ENCODE data around the gene SETBP1. TPM values are rescaled to one million over a fixed set of nuclear protein-coding genes. Genes with fewer than 3 reads are reported as not detected.

SETBP1 gene
- total RNA-seq, 1 donor from 2014 or later = 13.6 TPM

DNA sequence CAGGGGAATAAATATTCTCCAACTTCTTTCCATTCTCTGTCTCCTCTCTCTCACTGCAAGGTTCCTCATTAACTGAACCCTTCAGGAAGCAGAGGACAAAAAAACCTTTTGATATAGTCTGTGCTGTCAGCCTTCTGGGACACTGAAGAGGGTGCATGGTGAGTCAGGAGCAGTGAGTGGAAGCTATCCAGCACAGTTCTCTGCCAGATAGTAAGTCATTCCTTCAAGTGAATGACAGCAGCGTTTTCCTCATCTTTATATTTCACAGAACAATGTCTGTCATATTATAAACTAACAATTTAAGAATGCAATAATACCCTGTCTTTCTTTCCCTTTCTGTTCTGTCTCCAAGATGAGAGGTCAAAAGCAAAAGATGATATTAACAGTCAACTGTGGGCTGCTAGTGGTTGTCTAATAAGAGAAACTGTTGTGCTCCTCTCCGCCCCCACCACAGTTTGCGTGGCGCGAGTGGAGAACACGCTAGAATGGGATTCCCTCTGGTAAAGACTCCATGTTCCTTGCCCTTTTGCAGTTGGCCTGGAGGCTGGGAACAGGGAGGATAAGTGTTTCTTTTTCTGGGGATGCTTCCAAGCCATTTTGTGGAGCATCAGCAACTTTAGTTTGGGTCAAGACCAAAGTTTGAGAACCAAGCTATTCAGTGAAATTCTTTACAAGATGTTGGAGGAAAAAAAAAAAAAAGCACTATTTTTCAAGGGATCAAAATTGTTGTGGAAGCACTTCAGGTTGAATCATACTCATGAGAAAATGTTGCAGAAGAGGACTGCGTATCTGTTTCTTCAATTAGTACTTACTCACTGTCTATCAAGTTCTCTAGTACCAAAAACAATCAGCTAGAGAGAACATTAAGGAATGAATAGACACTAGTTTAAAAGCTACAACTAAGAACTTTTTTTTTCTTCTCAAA lies 430.2 kb downstream of the SETBP1 start:
- no peaks in the 10 kb centered on the region for H3K27me3 ChIP-seq (ENCODE audit: control insufficient read depth in 3 of 3, insufficient read depth in 3 of 3, low read length in 3 of 3)
- H3K4me3 ChIP-seq (ENCODE audit: low read length in 3 of 3) = no peak overlapping the region
- no peaks in the 10 kb centered on the region for H3K36me3 ChIP-seq (ENCODE audit: control insufficient read depth in 3 of 3, insufficient read depth in 3 of 3, low read length in 3 of 3)
- peaks cover 0 to 15% (median 3%) of the 10 kb centered on the region in 3 donors for H3K4me1 ChIP-seq (ENCODE audit: control insufficient read depth in 3 of 3, insufficient read depth in 3 of 3, low read length in 3 of 3)
- H3K27ac ChIP-seq (ENCODE audit: low read depth, low read length) = no peak overlapping the region
- H3K9me3 ChIP-seq (ENCODE audit: control insufficient read depth in 3 of 3, low read length in 3 of 3) = no peaks in the 10 kb centered on the region
- no peak overlapping the region for H3K9ac ChIP-seq (ENCODE audit: low read depth in 1 of 3, low read length in 3 of 3)

DNA sequence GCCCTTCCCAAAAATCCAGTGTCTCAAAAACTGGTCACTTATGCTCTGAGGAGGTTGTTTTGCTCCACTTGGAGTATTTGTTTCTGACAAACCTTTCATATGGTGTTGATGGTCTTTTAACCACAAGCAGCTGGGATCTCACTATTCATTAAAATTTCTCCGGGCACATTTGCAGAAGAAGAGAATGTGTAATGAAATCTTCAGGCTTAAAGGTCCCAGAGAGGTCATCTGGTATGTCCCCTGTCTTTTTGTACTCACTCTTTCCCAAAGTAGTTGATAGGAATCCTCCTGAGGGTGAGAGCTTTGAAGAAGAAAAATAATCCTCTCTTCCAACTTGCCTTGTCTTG lies 430.8 kb downstream of the SETBP1 start:
- Histone ChIP-seq H3K9ac (ENCODE audit: low read depth in 1 of 3, low read length in 3 of 3) (no peak overlapping the region), H3K9me3 (ENCODE audit: control insufficient read depth in 3 of 3, low read length in 3 of 3) (no peaks in the 10 kb centered on the region), H3K27ac (ENCODE audit: low read depth, low read length) (no peak overlapping the region), H3K4me1 (ENCODE audit: control insufficient read depth in 3 of 3, insufficient read depth in 3 of 3, low read length in 3 of 3) (peaks cover 0 to 15% (median 3%) of the 10 kb centered on the region in 3 donors), H3K36me3 (ENCODE audit: control insufficient read depth in 3 of 3, insufficient read depth in 3 of 3, low read length in 3 of 3) (no peaks in the 10 kb centered on the region), H3K4me3 (ENCODE audit: low read length in 3 of 3) (no peak overlapping the region), H3K27me3 (ENCODE audit: control insufficient read depth in 3 of 3, insufficient read depth in 3 of 3, low read length in 3 of 3) (no peaks in the 10 kb centered on the region)

DNA sequence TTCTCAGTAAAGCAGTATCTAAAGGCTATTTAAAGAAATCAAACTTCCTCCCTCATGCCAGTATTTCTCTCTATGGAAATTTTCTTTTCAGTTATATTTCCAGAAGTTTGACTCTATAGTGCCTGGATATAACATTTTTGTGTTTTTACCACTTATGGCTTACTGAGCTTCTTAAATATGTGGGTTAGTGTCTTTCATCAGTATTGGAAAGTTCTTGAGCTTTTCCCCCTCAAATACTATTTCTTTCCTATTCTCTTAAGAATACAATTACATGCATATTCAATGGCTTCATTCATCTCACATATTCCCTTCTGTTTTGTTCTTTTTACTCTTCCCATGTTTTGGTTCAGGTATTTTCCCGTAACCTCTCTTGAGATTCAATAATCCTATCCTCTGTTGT lies 432.0 kb downstream of the SETBP1 start:
- Histone ChIP-seq H3K27ac (ENCODE audit: low read depth, low read length) (no peak overlapping the region), H3K4me3 (ENCODE audit: low read length in 3 of 3) (no peak overlapping the region), H3K27me3 (ENCODE audit: control insufficient read depth in 3 of 3, insufficient read depth in 3 of 3, low read length in 3 of 3) (no peaks in the 10 kb centered on the region), H3K9me3 (ENCODE audit: control insufficient read depth in 3 of 3, low read length in 3 of 3) (no peaks in the 10 kb centered on the region), H3K9ac (ENCODE audit: low read depth in 1 of 3, low read length in 3 of 3) (no peak overlapping the region), H3K36me3 (ENCODE audit: control insufficient read depth in 3 of 3, insufficient read depth in 3 of 3, low read length in 3 of 3) (no peaks in the 10 kb centered on the region), H3K4me1 (ENCODE audit: control insufficient read depth in 3 of 3, insufficient read depth in 3 of 3, low read length in 3 of 3) (peaks cover 0 to 15% (median 3%) of the 10 kb centered on the region in 3 donors)

DNA sequence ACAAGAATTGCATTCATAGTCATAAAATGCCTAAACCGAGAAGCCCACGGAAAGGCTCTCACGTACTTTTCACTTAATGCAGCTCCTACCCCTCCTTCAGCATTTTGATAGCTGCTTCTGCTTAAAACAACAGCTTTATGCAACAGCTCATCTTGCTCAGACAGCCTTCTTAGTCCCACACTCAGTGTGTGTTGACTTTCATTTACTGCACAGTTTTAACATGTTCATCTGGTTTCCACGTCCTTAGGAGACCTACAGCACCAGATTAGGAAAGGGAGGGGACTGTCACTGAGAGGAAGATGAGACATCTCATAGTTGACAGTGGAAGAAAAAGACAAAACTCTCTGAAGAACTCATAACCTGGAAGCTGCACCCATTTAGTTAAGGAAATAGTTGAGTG lies 435.4 kb downstream of the SETBP1 start:
- Histone ChIP-seq H3K36me3 (ENCODE audit: control insufficient read depth in 3 of 3, insufficient read depth in 3 of 3, low read length in 3 of 3) (no peaks in the 10 kb centered on the region), H3K27ac (ENCODE audit: low read depth, low read length) (no peak overlapping the region), H3K4me3 (ENCODE audit: low read length in 3 of 3) (no peak overlapping the region), H3K4me1 (ENCODE audit: control insufficient read depth in 3 of 3, insufficient read depth in 3 of 3, low read length in 3 of 3) (no peaks in the 10 kb centered on the region), H3K9me3 (ENCODE audit: control insufficient read depth in 3 of 3, low read length in 3 of 3) (no peaks in the 10 kb centered on the region), H3K9ac (ENCODE audit: low read depth in 1 of 3, low read length in 3 of 3) (no peak overlapping the region), H3K27me3 (ENCODE audit: control insufficient read depth in 3 of 3, insufficient read depth in 3 of 3, low read length in 3 of 3) (no peaks in the 10 kb centered on the region)

Small RNA genes lying within 50 kb of the gene (small RNA-seq; reads per million reads assigned to genes)
- gene MIR4319 = not detected

All from skeletal muscle tissue (tissue), 5 donors.